22Rv1 (cell line): ENCODE results near the gene MISP.
"Not testable (repeated sequence)": the region's sequence is repeated elsewhere in the genome, so short reads cannot be mapped to it uniquely, and the experiment has no call there.

Experiments used
- H3K27ac ChIP-seq: fragments of 450-650 bp; 2 replicates; pipeline ENCODE4 v1.5.1; 2017
- ZFX ChIP-seq: fragments of 450-650 bp; IDR thresholded peaks from 2 replicates; pipeline ENCODE4 v1.6.1; 2017; ENCODE audit warnings: antibody characterized with exemption, borderline replicate concordance
- TF ChIP-seq, protein P1 (sequence below): fragments of 450-650 bp; IDR thresholded peaks from 2 replicates; pipeline ENCODE4 v1.5.1; 2017; ENCODE audit warnings: mild to moderate bottlenecking

The MISP gene

DNA sequence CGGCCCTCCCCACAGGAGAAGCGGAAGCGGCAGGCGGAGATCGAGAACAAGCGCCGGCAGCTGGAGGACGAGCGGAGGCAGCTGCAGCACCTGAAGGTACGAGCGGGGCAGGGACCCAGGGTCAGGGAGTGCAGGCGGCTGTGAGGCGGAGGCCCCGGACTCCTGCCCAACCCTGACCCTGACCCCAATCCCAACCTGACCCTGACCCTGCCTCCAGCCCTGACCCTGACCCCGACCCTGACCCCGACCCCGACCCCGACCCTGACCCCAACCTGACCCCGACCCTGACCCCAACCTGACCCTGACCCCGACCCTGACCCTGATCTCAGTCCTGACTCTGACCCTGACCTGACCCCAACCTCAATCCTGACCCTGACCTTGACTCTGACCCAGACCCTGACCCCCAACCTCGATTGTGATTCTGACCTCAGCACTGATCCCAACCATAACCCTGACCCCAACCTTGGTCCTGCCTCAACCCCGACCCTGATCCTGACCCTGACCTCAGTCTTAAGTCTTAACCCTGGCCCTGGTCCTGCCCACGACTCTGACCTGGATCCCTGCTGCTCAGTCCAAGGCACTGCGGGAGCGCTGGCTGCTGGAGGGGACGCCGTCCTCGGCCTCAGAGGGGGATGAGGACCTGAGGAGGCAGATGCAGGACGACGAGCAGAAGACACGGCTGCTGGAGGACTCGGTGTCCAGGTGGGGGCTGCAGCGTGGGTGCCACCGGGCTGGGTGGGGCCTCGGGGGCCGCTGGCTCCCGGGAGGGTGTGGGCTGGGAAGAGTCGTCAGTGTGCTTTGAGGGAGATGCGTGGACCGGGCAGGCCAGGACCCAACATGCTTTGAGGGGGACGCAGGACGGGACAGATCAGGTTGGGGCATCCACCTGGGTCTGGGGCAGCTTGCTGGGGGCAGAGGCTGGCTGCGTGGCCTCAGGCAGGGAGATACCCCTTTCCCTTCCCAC, 23.6 kb upstream of the MISP start:
- H3K27ac ChIP-seq = no peak overlapping the region
- TF ChIP-seq, protein P1, sequence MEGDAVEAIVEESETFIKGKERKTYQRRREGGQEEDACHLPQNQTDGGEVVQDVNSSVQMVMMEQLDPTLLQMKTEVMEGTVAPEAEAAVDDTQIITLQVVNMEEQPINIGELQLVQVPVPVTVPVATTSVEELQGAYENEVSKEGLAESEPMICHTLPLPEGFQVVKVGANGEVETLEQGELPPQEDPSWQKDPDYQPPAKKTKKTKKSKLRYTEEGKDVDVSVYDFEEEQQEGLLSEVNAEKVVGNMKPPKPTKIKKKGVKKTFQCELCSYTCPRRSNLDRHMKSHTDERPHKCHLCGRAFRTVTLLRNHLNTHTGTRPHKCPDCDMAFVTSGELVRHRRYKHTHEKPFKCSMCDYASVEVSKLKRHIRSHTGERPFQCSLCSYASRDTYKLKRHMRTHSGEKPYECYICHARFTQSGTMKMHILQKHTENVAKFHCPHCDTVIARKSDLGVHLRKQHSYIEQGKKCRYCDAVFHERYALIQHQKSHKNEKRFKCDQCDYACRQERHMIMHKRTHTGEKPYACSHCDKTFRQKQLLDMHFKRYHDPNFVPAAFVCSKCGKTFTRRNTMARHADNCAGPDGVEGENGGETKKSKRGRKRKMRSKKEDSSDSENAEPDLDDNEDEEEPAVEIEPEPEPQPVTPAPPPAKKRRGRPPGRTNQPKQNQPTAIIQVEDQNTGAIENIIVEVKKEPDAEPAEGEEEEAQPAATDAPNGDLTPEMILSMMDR = no peak
- no peak for TF ChIP-seq ZFX

DNA sequence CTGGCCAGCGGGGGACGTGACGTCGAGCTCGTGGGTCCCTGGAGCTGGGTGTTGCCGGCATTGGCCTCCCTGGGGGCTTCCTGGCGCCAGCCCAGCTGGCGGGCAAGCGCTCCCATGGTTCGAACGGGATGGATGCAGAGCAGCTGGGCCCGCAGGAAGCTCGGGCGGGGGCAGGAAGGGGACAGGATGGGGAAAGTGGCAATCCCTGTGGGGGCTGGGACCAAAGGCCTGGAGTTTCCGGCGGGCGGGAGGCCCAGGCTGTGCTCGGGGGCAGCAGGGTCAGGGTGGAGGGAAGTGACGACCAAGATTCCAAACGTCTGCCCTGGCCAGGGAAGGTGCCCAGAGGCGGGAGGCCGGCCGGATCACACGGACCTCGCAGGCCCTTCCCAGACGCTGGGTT, 22.9 kb upstream of the MISP start:
- H3K27ac ChIP-seq = no peak overlapping the region
- no peak for TF ChIP-seq ZFX
- TF ChIP-seq, protein P1 = no peak

DNA sequence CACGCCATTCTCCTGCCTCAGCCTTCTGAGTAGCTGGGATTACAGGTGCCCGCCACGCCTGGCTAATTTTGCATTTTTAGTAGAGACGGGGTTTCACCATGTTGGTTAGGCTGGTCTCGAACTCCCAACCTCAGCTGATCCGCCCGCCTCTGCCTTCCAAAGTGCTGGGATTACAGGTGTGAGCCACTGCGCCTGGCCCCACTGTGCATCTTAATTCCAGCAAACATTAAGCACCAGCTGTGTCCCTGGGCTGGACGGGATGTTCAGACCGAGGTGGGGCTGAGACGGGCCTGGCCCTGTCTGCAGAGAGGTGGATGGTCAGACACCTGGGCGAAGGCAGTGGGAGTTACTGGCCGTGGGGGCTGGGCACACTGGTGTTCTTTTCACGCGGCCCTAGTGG, 21.3 kb upstream of the MISP start:
- H3K27ac ChIP-seq = not testable (repeated sequence)

DNA sequence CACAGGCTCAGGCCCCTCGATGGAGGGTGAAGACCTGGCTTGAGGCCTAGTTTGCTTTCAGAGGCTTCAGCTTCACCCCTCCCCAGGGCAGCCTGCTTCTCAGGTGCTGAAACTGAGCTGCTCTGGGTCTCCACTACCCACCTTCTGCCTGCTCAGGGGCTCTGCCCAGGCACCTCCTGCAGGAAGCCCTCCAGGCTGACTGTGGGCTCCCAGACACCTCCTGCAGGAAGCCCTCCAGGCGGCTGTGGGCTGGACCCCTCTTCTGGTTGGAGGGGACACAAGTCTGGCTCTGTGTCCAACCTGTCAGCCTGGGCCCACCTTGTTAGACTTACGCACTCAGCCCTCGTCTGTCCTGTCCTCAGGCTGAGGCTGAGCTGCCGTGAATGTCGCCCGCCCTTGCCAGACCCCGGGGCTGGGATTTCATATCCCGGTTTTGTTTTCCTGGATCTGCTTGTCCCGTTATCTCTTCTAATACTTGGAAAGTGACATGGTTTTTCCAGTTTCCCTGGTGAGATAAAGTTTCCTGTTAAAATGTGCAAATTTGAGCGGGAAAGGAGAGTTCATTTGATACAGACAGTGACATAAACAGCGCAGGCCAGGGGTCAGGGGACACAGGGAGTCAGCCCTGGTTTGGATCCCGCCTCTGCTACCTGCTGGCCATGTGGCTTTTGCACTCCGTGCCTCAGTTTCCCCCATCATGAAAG, 20.8 kb upstream of the MISP start:
- no peak overlapping the region for H3K27ac ChIP-seq

DNA sequence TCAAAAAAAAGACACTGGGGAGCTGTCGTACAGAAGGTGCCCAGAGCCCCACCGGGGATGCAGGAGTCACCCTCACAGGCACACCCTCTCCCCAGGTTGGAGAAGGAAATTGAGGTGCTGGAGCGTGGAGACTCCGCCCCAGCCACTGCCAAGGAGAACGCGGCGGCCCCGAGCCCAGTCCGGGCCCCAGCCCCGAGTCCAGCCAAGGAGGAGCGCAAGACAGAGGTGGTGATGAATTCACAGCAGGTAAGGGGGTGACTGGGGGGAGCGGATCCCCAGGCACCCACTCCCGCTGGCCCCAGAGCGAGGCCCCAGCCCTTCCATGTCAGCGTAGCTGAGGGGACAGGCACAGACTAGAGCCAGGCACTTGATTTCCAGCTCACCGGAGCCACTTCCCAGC, 19.9 kb upstream of the MISP start:
- no peak for TF ChIP-seq ZFX
- TF ChIP-seq, protein P1 = no peak
- no peak overlapping the region for H3K27ac ChIP-seq

More for the DNA sequence above, 20.8 kb upstream of the MISP start:
- TF ChIP-seq ZFX = no peak
- TF ChIP-seq, protein P1 = no peak

DNA sequence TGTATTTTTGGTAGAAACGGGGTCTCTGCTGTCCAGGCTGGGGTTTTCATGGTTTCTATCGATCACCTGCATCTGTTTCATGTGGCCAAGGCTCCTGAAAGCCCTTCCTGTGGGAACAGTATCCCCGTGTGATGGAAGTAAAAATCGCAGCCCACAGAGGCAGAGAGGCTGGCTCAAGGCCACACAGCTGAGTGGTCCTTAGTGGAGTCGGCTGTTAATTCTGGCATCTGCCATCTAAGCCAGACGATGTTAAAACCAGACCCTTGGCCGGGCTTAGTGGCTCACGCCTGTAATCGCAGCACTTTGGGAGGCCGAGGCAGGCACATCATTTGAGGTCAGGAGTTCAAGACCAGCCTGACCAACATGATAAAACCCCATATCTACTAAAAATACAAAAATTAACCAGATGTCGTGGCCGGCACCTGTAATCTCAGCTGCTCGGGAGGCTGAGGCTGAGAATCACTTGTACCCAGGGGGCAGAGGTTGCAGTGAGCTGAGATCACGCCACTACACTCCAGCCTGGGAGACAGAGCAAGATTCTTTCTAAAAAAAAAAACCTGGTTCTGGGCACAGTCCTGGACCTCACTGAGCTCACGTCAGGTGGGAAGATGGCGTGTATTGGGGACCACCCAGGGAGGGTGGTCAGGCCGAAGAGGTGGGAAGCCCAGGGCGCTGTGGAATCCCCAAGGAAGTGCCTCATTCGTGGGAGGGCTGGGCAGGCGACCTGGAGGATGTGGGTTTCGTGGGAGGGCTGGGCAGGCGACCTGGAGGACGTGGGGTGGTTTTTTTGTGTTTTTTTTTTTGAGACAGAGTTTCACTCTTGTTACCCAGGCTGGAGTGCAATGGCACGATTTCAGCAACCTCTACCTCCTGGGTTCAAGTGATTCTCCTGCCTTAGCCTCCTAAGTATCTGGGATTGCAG, 18.5 kb upstream of the MISP start:
- no peak for TF ChIP-seq ZFX
- TF ChIP-seq, protein P1 = no peak
- H3K27ac ChIP-seq = no peak overlapping the region

DNA sequence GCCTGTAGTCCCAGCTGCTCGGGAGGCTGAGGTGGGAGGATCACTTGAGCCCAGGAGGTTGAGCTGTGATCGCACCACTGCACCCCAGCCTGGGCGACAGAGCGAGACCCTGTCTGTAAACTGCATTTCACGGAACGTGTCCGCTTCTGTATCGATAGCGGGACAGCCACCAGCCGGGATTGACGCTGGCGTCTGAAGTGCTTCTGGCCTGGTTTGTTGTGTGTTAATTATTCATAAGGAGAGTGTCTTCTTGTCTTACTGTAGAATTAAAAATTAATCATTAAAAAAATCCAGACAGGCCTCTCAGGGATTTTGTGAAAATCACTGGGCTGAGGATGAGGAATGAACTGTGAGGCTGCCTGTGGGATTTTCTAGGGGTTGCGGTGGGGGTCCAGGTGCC, 16.2 kb upstream of the MISP start:
- no peak overlapping the region for H3K27ac ChIP-seq
- TF ChIP-seq ZFX = no peak
- TF ChIP-seq, protein P1 = no peak
